ENCODE data around the gene KCNE3. TPM values are rescaled to one million over a fixed set of nuclear protein-coding genes. Genes with fewer than 3 reads are reported as not detected.

Gene KCNE3
- total and polyA plus RNA-seq, 2 of the 13 experiments (the other 11 are each of a cell fraction or from before 2014, with no cell fraction given), result 0.33 to 2.2 TPM

DNA sequence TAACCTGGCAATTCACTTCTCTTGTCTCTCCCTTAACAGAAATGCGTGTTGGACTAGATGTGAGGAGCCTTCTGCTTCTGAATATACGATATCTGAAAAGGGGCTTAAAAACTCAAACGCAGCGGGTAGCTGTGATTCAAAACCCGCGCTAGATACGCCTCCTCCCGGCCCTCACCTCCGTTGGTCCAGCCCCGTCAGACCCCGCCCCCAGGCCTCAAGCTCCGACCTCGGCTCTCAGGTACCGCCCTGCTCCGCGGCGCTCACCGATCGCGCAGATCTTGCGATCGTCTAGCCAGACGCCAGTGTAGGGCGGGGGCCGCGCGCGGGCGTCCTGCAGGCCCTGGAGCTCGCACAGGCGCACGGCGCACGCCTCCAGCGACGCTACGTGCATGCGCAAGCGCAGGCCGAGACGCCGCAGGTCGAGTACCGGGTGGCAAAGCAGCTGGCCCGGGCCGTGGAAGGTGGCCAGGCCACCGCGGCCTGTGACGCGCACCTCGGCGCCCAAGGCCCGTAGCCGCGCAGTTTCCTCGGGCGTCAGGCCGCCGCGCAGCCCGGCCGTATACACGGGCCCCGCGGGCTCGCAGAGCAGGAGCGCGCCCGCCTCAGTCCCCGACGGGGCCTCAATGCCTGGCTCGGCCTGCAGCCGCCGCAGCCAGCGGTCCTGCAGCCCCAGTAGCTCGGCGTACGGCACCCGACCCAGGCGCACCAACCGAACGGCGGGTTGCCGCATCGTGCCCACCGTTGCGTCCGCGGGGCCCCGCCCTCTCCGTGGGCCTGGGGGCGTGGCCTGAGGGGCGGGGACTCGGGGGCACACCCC is 25.8 kb upstream of the KCNE3 start, which contains the start of gene LIPT2 (continued):
- TF ChIP-seq, protein P1, sequence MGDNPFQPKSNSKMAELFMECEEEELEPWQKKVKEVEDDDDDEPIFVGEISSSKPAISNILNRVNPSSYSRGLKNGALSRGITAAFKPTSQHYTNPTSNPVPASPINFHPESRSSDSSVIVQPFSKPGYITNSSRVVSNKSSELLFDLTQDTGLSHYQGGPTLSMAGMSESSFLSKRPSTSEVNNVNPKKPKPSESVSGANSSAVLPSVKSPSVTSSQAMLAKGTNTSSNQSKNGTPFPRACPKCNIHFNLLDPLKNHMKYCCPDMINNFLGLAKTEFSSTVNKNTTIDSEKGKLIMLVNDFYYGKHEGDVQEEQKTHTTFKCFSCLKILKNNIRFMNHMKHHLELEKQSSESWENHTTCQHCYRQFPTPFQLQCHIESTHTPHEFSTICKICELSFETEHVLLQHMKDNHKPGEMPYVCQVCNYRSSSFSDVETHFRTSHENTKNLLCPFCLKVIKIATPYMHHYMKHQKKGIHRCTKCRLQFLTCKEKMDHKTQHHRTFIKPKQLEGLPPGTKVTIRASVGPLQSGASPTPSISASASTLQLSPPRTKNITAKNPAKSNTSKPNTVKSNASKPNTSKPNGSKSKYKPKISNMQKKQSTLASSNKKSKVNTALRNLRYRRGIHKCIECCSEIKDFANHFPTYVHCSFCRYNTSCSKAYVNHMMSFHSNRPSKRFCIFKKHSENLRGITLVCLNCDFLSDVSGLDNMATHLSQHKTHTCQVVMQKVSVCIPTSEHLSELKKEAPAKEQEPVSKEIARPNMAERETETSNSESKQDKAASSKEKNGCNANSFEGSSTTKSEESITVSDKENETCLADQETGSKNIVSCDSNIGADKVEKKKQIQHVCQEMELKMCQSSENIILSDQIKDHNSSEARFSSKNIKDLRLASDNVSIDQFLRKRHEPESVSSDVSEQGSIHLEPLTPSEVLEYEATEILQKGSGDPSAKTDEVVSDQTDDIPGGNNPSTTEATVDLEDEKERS (CRISPR knock-in tag; IDR thresholded peaks at IDR 0.05), result no peak
- TF ChIP-seq, protein P2, sequence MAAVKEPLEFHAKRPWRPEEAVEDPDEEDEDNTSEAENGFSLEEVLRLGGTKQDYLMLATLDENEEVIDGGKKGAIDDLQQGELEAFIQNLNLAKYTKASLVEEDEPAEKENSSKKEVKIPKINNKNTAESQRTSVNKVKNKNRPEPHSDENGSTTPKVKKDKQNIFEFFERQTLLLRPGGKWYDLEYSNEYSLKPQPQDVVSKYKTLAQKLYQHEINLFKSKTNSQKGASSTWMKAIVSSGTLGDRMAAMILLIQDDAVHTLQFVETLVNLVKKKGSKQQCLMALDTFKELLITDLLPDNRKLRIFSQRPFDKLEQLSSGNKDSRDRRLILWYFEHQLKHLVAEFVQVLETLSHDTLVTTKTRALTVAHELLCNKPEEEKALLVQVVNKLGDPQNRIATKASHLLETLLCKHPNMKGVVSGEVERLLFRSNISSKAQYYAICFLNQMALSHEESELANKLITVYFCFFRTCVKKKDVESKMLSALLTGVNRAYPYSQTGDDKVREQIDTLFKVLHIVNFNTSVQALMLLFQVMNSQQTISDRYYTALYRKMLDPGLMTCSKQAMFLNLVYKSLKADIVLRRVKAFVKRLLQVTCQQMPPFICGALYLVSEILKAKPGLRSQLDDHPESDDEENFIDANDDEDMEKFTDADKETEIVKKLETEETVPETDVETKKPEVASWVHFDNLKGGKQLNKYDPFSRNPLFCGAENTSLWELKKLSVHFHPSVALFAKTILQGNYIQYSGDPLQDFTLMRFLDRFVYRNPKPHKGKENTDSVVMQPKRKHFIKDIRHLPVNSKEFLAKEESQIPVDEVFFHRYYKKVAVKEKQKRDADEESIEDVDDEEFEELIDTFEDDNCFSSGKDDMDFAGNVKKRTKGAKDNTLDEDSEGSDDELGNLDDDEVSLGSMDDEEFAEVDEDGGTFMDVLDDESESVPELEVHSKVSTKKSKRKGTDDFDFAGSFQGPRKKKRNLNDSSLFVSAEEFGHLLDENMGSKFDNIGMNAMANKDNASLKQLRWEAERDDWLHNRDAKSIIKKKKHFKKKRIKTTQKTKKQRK (IDR thresholded peaks at IDR 0.05; ENCODE audit: low read length), result no peak
- no peak for TF ChIP-seq TOE1 (CRISPR knock-in tag; IDR thresholded peaks at IDR 0.05)
- TF ChIP-seq, protein P3, sequence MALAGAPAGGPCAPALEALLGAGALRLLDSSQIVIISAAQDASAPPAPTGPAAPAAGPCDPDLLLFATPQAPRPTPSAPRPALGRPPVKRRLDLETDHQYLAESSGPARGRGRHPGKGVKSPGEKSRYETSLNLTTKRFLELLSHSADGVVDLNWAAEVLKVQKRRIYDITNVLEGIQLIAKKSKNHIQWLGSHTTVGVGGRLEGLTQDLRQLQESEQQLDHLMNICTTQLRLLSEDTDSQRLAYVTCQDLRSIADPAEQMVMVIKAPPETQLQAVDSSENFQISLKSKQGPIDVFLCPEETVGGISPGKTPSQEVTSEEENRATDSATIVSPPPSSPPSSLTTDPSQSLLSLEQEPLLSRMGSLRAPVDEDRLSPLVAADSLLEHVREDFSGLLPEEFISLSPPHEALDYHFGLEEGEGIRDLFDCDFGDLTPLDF (CRISPR knock-in tag; IDR thresholded peaks at IDR 0.05), result no peak
- no peak for TF ChIP-seq HHEX (CRISPR knock-in tag; IDR thresholded peaks at IDR 0.05)
- TF ChIP-seq ZNF549 (CRISPR knock-in tag; IDR thresholded peaks at IDR 0.05), result no peak
- TF ChIP-seq NR2F2 (IDR thresholded peaks at IDR 0.05; ENCODE audit: borderline replicate concordance, low read depth), result no peak
- TF ChIP-seq, protein P4, sequence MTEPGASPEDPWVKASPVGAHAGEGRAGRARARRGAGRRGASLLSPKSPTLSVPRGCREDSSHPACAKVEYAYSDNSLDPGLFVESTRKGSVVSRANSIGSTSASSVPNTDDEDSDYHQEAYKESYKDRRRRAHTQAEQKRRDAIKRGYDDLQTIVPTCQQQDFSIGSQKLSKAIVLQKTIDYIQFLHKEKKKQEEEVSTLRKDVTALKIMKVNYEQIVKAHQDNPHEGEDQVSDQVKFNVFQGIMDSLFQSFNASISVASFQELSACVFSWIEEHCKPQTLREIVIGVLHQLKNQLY (CRISPR knock-in tag; IDR thresholded peaks at IDR 0.05), result no peak
- no peak for TF ChIP-seq RAD51 (IDR thresholded peaks at IDR 0.05; ENCODE audit: borderline replicate concordance)
- TF ChIP-seq, protein P5, sequence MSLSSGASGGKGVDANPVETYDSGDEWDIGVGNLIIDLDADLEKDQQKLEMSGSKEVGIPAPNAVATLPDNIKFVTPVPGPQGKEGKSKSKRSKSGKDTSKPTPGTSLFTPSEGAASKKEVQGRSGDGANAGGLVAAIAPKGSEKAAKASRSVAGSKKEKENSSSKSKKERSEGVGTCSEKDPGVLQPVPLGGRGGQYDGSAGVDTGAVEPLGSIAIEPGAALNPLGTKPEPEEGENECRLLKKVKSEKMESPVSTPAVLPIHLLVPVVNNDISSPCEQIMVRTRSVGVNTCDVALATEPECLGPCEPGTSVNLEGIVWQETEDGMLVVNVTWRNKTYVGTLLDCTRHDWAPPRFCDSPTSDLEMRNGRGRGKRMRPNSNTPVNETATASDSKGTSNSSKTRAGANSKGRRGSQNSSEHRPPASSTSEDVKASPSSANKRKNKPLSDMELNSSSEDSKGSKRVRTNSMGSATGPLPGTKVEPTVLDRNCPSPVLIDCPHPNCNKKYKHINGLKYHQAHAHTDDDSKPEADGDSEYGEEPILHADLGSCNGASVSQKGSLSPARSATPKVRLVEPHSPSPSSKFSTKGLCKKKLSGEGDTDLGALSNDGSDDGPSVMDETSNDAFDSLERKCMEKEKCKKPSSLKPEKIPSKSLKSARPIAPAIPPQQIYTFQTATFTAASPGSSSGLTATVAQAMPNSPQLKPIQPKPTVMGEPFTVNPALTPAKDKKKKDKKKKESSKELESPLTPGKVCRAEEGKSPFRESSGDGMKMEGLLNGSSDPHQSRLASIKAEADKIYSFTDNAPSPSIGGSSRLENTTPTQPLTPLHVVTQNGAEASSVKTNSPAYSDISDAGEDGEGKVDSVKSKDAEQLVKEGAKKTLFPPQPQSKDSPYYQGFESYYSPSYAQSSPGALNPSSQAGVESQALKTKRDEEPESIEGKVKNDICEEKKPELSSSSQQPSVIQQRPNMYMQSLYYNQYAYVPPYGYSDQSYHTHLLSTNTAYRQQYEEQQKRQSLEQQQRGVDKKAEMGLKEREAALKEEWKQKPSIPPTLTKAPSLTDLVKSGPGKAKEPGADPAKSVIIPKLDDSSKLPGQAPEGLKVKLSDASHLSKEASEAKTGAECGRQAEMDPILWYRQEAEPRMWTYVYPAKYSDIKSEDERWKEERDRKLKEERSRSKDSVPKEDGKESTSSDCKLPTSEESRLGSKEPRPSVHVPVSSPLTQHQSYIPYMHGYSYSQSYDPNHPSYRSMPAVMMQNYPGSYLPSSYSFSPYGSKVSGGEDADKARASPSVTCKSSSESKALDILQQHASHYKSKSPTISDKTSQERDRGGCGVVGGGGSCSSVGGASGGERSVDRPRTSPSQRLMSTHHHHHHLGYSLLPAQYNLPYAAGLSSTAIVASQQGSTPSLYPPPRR (CRISPR knock-in tag; IDR thresholded peaks at IDR 0.05; ENCODE audit: borderline replicate concordance), result 0 out of 2 replicates have a peak, but pooled peaks have one; percentile 46
- no peak for TF ChIP-seq SP140L (CRISPR knock-in tag; IDR thresholded peaks at IDR 0.05; ENCODE audit: borderline replicate concordance)
- TF ChIP-seq, protein P6, sequence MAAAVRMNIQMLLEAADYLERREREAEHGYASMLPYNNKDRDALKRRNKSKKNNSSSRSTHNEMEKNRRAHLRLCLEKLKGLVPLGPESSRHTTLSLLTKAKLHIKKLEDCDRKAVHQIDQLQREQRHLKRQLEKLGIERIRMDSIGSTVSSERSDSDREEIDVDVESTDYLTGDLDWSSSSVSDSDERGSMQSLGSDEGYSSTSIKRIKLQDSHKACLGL (CRISPR knock-in tag; IDR thresholded peaks at IDR 0.05), result peak; percentile 88
- TF ChIP-seq ZNF10 (CRISPR knock-in tag; IDR thresholded peaks at IDR 0.05; ENCODE audit: borderline replicate concordance, low read depth), result no peak

Data from HepG2 (cell line).